NCI-H748 (cell line): Measurements from ENCODE around the gene TMEM232.
"Not testable (repeated sequence)": the region's sequence is repeated elsewhere in the genome, so short reads cannot be mapped to it uniquely, and the experiment has no call there.

Source experiments
- DNase-seq: peaks from one replicate; lab custom pipeline; 2025; ENCODE audit not compliant: unreplicated experiment; lab: John Stamatoyannopoulos, UW

Gene TMEM232

GRCh38 chr5:110625376-110625999 is 101.0 kb downstream of the TMEM232 start:
- DNase-seq = peak; percentile 23

- no peak for DNase-seq
These were observed 102.6 kb downstream of the TMEM232 start for GRCh38 chr5:110623874-110624273.

GRCh38 chr5:110618941-110619340 is 107.5 kb downstream of the TMEM232 start:
- DNase-seq = no peak

- DNase-seq = no peak
These were observed 110.5 kb downstream of the TMEM232 start for GRCh38 chr5:110616009-110616408.

GRCh38 chr5:110612794-110613247 is 113.7 kb downstream of the TMEM232 start:
- DNase-seq = no peak

GRCh38 chr5:110611817-110612216 is 114.7 kb downstream of the TMEM232 start:
- DNase-seq = no peak

- no peak for DNase-seq
These were observed 131.6 kb downstream of the TMEM232 start for GRCh38 chr5:110594866-110595265.

- DNase-seq = no peak
These were observed 136.3 kb downstream of the TMEM232 start for GRCh38 chr5:110590187-110590586.

- no peak for DNase-seq
These were observed 138.0 kb downstream of the TMEM232 start for GRCh38 chr5:110588286-110588980.

- no peak for DNase-seq
These were observed 145.8 kb downstream of the TMEM232 start for GRCh38 chr5:110580625-110581024.

GRCh38 chr5:110572729-110573128 is 153.7 kb downstream of the TMEM232 start:
- no peak for DNase-seq

GRCh38 chr5:110562191-110562590 is 164.3 kb downstream of the TMEM232 start:
- DNase-seq = no peak

- DNase-seq = no peak
These were observed 165.0 kb downstream of the TMEM232 start for GRCh38 chr5:110561510-110561909.

GRCh38 chr5:110549301-110549700 is 177.2 kb downstream of the TMEM232 start:
- DNase-seq = no peak

- DNase-seq = no peak
These were observed 178.3 kb downstream of the TMEM232 start for GRCh38 chr5:110548171-110548570.

GRCh38 chr5:110547495-110547894 is 179.0 kb downstream of the TMEM232 start:
- no peak for DNase-seq

GRCh38 chr5:110545716-110546115 is 180.8 kb downstream of the TMEM232 start:
- DNase-seq = no peak

- no peak for DNase-seq
These were observed 181.9 kb downstream of the TMEM232 start for GRCh38 chr5:110544603-110545002.

GRCh38 chr5:110542949-110543348 is 183.5 kb downstream of the TMEM232 start:
- DNase-seq = no peak

GRCh38 chr5:110536120-110537115 is 190.1 kb downstream of the TMEM232 start:
- no peak for DNase-seq

GRCh38 chr5:110535146-110535545 is 191.3 kb downstream of the TMEM232 start:
- not testable (repeated sequence) for DNase-seq
